GM18508 (cell line): ENCODE results near the gene PTPRJ.
"Not testable (repeated sequence)": the region's sequence is repeated elsewhere in the genome, so short reads cannot be mapped to it uniquely, and the experiment has no call there.

Source experiments
- ATAC-seq: cut with Tn5 transposase; IDR thresholded peaks from one replicate; pipeline ENCODE4 v1.9.1; 2021; ENCODE audit warnings: moderate number of reproducible peaks; ENCODE audit not compliant: insufficient read depth, unreplicated experiment

The PTPRJ gene

GRCh38 chr11:48134221-48134922, 154.0 kb downstream of the PTPRJ start:
- no peak for ATAC-seq

- ATAC-seq: no peak
Measured at GRCh38 chr11:48138222-48138621, 157.9 kb downstream of the PTPRJ start.

GRCh38 chr11:48139896-48140295, 159.5 kb downstream of the PTPRJ start:
- not testable (repeated sequence) for ATAC-seq

GRCh38 chr11:48141475-48142122, 161.2 kb downstream of the PTPRJ start:
- ATAC-seq: no peak

- ATAC-seq: no peak
Measured at GRCh38 chr11:48142889-48143288, 162.5 kb downstream of the PTPRJ start.

- ATAC-seq: no peak
Measured at GRCh38 chr11:48148749-48149148, 168.4 kb downstream of the PTPRJ start.

- no peak for ATAC-seq
Measured at GRCh38 chr11:48150213-48150612, 169.9 kb downstream of the PTPRJ start.

GRCh38 chr11:48154151-48154550, 173.8 kb downstream of the PTPRJ start:
- no peak for ATAC-seq

GRCh38 chr11:48161951-48162884, 181.9 kb downstream of the PTPRJ start:
- ATAC-seq: no peak

GRCh38 chr11:48162885-48163268, 182.5 kb downstream of the PTPRJ start:
- ATAC-seq: no peak

- no peak for ATAC-seq
Measured at GRCh38 chr11:48163360-48164100, 183.2 kb downstream of the PTPRJ start.

GRCh38 chr11:48164836-48165235, 184.5 kb downstream of the PTPRJ start:
- ATAC-seq: no peak

- no peak for ATAC-seq
Measured at GRCh38 chr11:48165426-48165825, 185.1 kb downstream of the PTPRJ start.

GRCh38 chr11:48167380-48167779, 187.0 kb downstream of the PTPRJ start:
- ATAC-seq: no peak

- no peak for ATAC-seq
Measured at GRCh38 chr11:48168815-48169214, 188.5 kb downstream of the PTPRJ start.

GRCh38 chr11:48169259-48169658, 188.9 kb downstream of the PTPRJ start:
- ATAC-seq: no peak

- no peak for ATAC-seq
Measured at GRCh38 chr11:48169717-48170116, 189.4 kb downstream of the PTPRJ start.

GRCh38 chr11:48170241-48171233, 190.2 kb downstream of the PTPRJ start:
- no peak for ATAC-seq
